ENCODE results near the gene CA12.

CA12 gene

GRCh38 chr15:63374686-63375520, 6.7 kb downstream of the CA12 start:
- FAIRE-seq = peak; percentile 72

DNA sequence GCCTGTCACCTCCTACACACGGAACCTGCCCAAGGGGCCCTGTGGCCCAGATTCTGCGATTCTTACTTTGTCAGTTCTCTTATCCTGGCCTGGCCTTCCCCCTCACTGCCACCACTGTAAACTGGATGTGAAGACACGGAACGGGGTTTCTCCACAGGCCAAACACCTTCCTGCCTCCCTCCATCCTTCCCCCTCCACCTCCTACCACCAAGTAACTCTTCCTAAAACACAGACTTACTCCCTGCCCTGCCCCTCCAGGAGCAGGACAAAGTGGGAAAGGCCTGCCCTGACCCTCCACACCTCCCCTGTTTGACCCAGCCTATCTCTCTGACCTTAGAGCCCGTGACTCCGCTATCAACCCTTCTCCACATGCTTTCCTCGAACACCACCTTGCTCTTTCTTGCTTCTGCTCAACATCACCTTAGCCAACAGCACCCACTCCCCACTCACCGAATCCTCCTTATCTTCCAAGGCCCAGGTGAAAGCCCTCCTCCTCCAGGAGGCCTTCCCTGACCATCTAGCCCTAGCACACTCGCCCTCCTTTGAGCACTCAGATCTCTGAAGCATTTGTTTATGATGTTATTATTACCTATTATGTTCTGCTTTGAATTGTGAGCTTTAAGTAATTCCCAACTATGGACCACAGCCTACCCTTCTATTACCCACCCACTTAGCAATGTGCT, 7.6 kb downstream of the CA12 start:
- FAIRE-seq = no peak

GRCh38 chr15:63373330-63373729, 8.3 kb downstream of the CA12 start:
- FAIRE-seq = no peak

GRCh38 chr15:63372753-63373152, 8.9 kb downstream of the CA12 start:
- FAIRE-seq = no peak

DNA sequence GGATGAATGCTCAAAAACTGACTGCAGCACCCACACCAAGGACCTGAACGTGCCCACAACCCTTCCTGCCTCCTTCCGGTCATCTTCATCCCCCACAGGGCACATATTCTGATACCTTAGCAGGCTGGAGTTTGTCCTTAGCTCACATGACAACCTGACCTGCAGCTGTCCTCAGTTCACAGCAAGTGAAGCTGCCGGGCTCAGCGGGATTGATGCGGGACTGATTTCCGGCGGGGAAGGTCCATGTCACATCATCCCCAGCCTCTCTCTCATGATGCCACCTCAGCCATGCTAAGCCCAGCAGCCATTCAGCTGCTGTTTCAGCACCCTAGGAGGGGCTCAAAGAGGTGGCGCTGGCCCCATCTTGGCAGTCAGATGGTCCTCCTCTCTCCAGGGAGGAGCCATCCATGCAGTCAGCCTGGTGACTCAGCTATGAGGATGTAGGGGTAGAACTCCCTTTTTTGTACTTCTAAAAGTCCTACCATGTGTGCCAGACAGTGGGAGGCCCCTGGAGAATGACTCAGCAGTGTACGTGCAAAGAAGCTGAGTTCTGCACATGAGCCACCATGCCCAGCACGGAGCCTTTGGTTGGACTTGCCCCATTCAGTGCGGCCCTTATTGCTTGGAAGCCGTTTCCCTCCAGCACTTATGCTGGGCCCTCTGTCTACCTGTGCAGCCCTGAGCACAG, 9.5 kb downstream of the CA12 start:
- FAIRE-seq = no peak

DNA sequence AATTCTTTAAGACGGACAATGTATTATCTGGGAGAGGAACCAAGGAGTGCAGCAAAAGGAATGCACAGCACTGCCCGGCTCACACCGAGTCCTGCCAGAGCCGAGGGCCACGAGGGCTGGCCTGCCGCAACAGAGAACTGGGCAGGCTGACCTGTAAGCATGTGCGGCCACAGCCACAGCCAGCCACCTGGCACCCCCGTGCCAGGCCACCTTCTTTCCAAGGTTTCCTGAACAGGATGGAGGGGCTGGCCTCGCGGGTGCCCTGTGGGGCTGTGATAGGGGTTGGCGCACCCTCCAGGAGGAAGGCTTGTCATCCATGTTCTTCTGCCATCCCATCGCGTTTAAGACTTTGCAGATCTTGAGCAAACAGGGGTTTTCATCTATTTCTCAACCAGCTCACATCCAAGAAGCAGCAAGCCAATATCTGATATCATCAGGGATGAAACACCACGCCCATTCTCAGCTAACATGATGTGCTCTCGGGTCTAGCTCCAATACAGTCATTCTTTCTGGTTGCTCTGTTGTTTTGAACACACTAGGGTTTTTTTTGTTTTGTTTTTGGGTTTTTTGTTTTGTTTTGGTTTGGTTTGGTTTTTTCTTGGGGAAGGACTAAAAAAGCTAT, 10.2 kb downstream of the CA12 start:
- FAIRE-seq = no peak

GRCh38 chr15:63370764-63371163, 10.9 kb downstream of the CA12 start:
- no peak for FAIRE-seq

DNA sequence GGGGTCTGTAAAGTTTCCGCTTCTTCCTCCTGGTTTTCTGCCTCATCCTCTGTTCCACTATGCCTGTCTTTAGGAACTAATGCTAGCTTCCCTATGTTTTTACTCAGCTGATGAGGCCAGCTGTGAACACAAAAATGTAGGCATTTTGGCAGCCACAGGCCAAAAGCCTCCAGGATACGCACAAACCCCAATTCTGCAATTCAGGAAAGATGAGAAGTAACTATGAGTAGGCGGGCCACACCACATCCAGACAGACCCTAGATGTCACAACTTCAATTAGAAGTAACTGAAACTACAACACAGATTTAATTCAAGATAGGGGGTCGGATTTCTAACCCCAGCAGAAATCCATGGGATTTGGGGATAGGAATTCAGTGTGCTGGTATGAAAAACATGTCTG, 11.9 kb downstream of the CA12 start:
- no peak for FAIRE-seq

GRCh38 chr15:63369296-63369695, 12.3 kb downstream of the CA12 start:
- FAIRE-seq = no peak

- FAIRE-seq = no peak
Measured at GRCh38 chr15:63368503-63368902, 13.1 kb downstream of the CA12 start.

DNA sequence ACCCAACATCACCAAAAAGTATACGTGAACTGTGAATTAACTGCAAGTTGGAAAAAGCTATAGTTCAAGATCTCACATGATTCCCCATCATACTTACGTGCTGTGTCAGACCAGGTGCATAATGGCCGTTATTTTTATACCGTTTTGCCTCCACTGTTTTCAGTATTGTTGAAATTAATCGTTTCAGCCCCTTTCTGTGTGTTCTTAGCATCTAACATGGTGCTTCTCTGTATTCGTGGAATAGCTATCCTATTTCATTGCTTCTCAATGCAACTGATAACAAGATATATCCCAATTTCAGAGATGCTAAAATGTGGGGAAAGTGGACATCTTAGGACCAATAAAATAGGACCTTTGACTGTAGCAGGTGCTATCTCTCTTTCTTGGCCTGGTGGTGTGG, 13.7 kb downstream of the CA12 start:
- no peak for FAIRE-seq

- no peak for FAIRE-seq
Measured at GRCh38 chr15:63367390-63367789, 14.3 kb downstream of the CA12 start.

DNA sequence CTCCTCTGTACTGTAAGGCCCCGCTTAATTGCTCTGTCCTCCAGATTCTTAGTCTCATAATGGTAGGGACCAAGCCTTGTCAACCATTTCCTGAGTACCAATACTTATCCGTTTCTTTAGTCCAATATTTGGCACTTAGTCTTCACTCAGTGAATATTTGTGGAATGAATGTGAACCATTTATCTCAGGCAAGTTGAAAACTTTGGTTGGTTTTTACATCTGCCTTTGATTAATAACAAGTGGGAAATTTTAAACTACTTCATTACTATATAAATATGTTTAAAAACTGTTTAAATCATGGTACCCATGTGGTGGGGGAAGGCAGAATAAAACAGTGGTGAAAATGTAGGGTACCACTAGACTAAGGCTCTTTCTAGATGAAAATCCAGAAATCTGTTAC, 15.2 kb downstream of the CA12 start:
- FAIRE-seq = no peak

- no peak for FAIRE-seq
Measured at GRCh38 chr15:63365273-63365680, 16.4 kb downstream of the CA12 start.

GRCh38 chr15:63364399-63365272, 17.0 kb downstream of the CA12 start:
- no peak for FAIRE-seq

DNA sequence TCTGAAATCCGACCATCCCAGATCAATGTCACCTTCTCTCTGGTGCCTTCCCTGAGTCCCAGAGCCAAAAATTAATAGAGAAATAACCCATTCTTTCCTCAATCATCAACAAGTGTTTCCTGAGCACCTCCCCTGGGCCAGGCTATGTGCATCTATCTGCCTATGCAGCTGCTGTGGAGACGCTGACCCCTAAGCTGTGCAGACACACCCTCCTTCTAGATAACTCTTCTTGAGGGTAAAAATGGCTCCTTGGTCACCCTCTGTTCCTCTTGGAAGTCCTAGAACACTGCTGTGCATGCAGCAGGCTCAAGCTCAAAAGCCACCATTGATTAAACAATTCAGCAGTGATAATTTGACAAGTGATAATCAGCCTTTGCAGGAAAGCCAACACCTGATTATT, 18.4 kb downstream of the CA12 start:
- no peak for FAIRE-seq

DNA sequence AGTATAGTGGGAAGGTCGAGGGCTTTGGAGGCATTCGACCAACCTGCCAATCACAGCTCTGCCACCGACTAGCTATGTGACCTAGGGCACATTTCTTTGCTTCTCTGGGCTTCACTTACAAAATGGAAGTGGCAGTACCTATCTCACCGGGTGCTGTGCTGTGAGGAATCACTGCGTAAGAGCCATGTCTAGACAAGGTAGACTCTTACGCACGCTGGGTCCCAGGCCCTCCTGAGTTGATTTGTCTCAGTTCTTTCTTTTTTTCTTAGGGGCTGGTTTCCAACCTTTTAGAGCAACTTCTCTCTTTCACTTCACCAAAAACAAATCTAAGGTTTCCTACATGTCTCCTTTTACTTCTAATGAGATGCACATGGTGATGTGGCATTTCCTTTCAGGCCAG, 18.8 kb downstream of the CA12 start:
- FAIRE-seq = no peak

- FAIRE-seq = no peak
Measured at GRCh38 chr15:63362196-63362595, 19.4 kb downstream of the CA12 start.

DNA sequence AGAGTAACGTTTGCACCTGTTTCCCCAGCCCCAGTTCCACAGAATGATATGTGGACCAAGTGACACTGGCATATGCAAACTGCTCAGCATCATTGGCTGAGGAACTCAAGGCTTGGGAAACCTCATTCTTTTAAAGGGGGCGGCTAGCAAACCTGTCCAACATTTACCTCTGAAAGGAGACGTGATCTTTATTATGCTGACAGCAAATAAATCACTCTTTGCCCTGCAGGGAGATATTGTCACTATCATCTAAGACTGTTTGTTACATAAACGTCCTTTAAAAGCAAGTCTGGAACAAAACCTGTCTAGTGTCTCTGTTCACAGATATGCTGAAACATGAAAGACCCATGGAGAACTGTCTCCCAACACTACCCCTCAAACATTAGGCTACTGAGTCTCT, 21.5 kb downstream of the CA12 start:
- FAIRE-seq = no peak

DNA sequence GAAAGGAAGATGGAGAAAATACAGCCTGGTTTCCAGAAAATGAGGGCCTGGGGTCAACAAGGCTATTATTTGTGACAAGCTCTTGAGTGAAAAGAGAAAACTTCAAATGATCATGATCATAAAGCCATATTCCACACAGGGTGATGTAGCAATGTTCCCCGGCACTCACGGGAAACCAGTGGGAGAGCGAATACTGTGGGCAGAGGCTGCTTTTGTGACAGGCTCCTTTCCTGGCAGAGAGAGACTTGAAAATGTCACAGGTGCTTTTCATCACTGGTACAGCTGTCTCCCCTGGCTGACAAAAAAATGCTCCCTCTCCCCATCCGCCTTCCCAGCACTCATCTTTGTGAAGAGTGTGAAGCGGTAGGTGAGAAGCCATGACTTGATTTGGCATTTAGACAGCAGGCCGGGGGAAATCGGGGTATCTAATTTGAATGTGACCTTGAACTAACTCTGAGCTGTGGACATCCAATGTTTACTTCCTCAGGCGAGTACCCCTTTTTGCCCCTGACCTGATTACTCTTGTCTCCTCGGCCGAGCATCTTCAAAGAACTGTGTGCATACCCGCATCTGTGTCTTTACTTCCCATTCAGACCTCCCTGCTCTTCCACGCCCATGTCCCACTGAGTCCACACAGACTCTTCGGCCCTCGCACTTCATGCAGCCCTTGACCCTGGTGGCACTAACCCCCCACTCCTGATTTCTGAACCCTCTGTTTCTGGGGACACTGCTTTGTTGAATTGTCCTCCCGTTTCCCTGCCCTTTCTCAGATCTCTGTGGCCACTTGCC, 23.2 kb downstream of the CA12 start:
- no peak for FAIRE-seq

DNA sequence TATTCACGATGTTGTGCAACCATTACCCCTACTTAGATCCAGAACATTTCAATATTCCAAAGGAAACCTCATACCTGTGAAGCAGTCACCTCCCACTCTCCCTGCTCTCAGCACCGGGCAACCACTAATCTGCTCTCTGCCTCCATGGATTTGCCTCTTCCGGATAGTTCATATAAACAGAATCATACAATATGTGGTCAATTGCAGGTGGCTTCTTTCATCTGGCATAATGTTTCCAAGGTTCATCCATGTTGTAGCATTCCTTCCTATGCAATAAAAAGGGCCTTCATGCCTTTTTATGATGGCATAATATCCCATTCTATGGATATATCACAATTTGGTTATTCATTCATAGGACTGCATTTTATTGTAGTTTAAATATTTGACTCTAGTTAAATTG, 23.9 kb downstream of the CA12 start:
- no peak for FAIRE-seq

DNA sequence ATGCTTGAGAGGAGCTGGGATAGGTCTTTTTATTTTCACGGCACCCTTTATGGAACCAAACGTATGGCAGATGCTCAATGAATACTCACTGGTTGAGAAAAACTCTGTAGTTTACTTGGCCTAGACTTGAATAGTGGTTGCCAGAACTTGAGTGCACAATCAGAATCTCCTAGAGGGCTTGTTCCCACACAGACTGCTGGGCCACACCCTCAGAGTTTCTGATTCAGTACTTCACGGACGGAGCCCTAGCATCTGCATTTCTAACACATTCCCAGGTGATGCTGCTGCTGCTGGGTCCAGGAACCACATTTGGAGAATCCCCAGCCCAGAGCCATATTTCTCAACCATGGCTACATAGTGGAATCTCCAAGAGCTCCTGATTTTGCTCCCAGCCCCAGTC, 24.6 kb downstream of the CA12 start:
- FAIRE-seq = no peak
